Suppressor macrophage treated with lipopolysaccharide for 4 hours (primary cell): ENCODE data around the gene ATXN7L2.

Experiments used
- DNase-seq: peaks from one replicate; pipeline ENCODE4 v3.0.0-alpha.2; 2020

ATXN7L2 gene

DNA sequence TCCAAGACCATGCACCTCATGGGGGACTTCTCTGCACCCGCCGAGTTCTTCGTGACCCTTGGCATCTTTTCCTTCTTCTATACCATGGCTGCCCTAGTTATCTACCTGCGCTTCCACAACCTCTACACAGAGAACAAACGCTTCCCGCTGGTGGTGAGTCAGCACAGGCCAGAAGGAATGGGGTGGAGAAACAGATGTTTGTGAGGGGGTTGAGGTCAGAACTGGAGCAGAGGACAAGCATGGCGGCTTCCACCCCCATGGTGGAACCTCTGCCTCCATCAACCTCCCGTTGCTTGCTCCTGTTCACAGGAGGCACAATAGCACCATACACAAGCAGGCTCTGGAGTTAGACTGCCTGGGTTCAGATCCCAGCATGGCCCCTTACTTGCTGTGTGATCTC, 6.9 kb upstream of the ATXN7L2 start:
- DNase-seq, result no peak

DNA sequence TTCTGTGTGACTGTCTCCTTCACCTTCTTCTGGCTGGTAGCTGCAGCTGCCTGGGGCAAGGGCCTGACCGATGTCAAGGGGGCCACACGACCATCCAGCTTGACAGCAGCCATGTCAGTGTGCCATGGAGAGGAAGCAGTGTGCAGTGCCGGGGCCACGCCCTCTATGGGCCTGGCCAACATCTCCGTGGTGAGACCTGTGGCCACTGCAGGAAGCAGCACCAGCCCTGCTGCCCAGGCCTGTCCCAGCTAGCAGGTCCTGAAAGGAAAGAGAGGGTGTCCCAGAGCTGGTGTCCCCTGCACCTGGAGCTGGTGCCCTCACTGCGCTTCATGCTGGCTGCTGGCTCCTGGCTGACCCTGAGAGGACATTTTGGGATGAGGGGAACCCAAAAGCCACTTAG, 5.9 kb upstream of the ATXN7L2 start:
- DNase-seq, result no peak

DNA sequence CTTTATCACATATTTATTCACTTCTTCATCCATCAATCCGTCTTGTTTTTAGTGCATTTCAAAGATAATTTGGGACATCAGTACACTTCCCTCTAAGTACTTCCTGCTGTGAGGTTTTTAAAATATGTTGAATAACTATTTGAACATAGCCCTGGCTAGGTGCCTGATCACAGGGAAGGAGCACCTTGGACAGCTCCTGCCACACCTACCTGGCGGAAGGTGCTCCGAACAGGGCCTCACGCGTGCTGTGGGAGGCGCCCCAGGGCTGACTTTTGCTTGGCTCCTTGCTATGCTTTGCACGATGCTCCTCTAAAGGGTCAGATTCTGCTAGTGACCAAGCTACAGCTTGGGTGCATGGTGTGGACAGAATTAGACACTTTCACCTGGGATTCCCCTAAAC, 4.9 kb upstream of the ATXN7L2 start:
- DNase-seq, result no peak

DNA sequence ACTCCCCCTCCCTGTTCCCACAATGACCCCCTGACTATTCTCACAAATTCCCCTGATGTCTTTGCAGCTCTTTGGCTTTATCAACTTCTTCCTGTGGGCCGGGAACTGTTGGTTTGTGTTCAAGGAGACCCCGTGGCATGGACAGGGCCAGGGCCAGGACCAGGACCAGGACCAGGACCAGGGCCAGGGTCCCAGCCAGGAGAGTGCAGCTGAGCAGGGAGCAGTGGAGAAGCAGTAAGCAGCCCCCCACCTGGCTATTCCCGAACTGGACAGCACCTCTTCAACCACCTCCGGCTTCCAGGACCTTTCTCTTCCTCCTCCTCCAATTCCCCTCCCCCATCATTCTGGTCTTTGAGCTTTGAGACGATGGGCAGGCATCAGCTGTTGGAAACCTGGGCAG, 4.4 kb upstream of the ATXN7L2 start:
- no peak for DNase-seq

DNA sequence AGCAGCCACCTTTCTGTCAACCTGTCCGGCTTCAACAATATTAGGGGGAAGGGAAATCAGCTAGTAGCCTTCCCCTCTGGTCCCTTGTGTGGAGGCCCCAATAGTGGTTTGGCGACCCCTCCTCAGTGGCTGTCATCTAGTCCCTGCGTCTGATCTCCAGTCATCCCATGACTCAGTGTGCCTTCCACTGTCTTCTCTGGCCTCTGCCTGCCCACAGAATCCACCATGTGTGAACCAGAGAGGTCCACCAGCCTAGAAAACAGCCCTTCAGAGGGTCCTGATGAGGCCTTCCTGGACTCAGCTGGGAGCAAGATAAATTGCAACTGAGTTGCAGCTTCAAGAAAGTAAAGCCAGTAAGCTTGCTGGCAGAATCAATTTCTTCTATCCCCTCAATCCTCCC, 3.8 kb upstream of the ATXN7L2 start:
- no peak for DNase-seq

DNA sequence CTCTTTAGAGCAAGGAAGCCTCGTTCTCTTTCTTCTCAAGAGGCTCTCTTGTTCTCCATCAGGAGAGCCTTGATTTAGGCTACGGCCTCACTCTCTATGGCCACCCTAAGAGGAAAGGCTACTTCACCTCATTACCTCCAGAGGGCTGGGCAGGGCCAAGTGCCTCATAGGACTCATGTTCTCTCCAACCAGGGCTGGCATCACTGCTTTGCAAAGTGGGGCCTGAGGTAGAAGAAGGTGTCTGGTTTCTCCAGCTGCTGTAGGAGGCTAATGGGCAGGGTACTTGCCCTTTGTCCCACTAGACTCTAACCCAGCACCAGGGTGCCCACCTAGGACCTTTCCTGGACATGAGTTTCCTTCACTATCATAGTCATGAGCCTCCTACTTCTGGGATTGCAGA, 2.1 kb upstream of the ATXN7L2 start:
- DNase-seq, result no peak

DNA sequence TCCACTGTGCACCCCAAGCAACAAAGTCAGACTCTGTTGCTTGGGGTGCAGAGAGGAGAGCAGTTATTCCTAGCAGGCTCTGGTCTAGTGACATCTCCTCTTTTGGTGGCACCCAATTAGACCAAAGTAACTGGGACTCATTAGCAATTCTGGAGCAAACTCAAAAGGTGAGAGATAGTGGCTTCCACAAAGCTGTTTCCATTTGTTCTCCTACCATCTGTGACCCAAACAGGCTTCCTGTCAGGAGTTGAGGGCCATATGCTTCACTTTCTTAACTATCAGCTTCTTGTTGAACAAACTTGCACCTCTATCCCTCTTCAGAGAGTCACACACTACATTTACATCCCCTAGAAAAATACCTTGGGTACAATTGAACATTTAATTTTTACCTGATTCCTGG, 1.5 kb upstream of the ATXN7L2 start:
- DNase-seq, result no peak

DNA sequence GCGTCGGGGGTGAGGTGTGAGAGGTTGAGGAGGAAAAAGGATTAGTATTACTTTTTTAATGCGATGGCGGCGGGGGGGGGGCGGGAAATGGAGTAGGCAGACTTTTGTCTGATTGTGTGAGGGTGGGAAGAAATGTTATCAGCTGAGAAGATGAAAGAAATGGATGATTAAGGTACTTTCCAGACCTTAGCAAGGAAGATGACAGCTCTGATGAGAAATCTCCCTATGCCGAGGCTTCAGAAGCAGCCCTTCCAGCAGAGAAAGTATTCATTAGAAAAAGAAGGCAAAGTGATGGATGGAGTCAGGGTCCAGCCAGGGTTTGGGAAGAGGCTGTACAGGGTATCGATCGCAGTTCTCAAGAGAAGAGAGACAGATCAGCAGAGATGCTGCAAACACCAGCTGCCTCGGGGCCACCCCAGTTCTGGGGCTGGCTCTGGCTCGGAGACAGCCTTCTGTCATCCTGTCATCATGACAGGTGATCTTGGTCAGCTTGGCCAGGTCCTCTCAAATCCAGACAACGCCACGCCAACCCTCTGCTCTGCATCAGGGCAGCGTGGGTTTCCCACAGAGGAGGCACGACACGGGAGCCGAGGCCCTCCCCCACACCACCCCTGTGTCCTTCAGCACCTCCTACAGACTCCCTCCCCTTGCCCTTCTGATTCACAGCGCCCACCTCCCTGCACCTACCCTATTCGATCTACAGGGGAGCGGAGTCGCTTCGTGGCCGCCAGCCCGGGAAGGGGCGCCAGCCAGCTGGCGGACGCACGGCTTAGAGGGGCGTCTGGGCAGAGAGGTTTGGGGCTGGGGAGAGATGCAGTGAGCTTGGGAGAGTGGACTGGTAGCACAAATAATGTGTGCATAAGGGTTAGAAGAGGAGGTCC, 674 bp upstream of the ATXN7L2 start:
- no peak for DNase-seq

DNA sequence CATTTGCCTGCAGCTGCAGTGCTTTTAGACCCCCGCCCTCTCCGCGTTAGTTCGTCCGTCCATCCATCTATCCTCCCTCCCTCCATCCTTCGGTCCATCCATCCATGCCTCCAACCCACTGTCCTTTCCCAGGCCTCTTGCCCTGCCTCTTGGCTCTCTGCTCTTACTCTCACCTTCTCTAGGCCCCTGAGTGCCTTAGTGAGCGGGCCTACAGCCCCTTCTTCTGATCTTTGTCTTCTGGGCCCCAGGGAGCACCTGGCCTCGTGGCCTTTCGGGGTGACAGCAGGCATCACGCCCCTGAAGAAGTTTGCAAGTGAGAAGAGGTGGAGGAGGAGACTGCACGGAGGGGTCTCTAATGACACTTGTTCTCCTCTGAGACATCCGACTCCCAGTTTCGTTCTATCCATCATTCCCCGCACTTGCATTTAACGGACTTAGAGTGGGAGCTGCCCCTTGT, 842 bp downstream of the ATXN7L2 start:
- no peak for DNase-seq

DNA sequence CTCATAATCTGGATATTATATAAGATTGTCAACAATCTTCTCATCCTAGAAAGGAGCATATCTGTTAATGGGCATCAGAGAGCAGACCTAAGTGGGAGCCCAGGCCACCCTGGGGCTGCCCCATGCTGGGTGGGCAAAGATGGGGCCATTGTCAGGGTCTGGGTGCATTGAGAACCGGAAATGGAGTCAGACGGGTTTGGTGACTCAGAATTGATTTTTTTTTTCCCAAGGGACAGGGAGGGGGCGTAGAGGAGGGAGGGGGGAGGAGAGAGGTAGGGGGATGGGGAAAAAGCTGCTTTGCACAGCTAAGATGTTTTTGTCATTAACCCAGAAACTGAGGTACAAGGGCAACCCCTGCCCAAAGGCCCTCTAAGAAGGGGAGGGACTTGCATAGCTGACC, 1.3 kb downstream of the ATXN7L2 start:
- DNase-seq, result no peak

DNA sequence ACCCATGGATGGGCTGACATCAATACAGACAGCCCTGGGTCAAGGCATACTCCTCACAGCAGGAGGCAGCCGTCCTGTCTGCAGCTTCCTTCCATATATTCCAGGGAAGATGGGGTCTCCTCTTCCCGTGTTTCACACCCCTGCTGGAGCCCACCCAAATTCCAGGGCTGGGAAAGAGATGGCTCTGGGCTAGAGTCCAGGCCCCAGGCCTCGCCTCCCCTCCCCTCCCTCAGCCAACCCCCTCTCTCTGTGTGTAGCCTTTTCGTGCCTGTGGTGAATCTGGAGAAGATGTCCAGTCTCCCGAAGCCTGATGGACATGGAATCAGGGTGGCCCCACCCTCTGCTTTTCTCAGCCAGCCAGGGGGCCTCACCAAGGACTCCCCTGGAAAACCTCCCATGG, 3.6 kb downstream of the ATXN7L2 start:
- no peak for DNase-seq

DNA sequence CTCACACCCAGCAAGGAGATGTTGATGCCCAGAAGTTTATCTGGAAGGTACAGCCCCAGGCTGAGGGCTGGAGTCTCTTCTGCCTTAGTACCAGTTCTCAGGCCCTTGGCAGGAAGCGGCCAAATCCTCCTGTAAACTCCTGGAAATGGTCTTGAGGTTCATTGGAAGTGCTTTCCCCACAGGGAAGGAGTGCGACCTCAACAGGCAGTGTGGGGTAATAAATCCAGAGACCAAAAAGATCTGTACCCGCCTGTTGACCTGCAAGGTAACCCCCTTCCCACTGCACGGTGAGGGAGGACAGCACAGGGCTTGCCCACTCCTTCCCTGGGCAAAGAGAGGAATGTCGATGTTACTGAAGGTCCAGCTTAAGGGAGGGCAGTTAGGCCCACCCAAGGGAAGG, 4.5 kb downstream of the ATXN7L2 start:
- DNase-seq, result no peak

DNA sequence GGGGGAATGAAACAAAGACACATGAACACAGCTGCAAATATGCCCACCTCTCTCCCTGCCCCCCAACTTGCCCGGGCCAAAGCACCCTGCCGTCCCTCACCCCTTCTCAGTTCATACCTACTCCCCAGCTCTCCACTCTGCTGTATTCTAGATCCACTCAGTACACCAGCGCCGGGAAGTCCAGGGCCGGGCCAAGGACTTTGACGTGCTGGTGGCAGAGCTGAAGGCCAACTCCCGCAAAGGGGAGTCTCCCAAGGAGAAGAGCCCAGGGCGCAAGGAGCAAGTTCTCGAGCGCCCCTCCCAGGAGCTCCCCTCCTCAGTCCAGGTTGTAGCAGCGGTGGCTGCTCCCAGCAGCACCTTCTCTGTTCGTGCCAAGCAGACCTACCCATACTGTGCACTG, 5.0 kb downstream of the ATXN7L2 start:
- DNase-seq, result no peak

DNA sequence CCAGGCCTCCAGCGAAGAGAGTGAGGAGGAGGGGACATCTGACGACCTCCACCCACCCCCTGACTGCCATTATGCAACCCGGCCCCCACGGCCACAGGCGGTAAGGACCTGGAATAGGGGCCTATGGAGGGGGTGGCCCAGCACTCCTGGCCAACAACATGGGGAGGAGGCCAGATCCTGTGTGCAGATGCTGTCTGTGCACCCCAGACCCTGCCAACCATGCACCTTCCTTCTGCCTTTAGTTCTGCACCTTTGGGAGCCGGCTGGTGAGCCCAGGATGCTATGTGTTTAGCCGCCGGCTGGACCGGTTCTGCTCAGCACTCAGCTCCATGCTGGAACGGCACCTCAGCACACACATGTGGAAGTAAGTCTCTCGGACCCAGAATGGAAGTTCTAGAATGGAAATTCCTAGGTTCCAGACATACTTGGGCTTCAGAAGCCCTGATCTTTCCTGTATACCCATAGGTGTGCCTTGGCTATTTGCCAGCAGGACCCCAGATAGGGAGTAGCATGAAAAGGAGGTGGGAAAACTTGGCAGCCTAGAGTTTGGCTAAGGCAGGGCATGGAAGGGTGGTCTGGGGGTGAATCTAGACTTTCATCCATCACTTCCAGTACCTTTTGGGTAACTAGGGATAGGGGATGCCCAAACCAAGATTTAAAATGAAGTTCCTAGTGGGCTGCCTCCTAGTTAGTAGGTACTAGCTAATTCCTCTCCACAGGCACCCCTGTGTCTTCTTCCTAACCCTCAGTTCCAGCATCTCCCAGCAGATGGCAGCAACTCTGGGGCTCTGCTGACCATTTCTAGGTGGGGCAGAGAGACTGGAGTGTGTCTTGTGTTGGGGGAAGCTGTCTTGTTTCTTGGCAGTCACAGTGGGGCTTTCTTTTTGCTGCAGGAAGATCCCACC, 6.6 kb downstream of the ATXN7L2 start:
- peak; percentile 79 for DNase-seq

DNA sequence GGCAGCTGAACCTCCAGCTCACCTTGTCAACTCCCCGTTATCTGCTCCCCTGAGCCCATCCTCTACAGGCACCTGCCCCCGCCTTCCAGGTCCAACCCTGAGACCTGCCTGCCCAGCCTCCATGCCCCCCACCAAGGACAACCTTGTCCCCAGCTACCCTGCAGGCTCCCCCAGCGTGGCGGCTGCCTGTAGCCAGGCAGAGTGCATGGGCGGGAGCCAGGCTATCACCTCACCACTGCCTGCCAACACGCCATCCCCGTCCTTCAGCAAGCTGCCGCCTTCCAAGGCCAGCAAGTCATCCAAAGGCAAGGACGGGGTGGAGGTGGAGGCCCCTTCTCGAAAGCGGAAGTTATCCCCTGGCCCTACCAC, 7.2 kb downstream of the ATXN7L2 start:
- no peak for DNase-seq

DNA sequence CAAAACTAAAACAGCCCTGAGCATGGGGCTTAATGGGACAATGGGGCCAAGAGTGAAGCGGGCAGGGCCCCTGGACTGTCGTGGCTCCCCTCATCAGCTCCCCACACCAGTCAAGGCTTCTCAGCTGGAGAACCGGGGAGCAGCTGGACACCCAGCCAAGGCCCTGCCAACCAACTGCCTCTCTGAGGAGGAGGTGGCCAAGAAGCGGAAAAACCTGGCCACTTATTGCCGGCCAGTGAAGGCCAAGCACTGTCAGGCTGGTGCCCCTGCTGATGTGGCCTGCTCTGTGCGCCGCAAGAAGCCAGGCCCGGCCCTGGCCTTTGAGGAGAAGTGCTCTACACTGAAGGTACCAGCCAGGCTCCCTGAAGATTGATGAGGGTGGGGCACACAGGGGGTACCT, 7.7 kb downstream of the ATXN7L2 start:
- DNase-seq, result no peak

DNA sequence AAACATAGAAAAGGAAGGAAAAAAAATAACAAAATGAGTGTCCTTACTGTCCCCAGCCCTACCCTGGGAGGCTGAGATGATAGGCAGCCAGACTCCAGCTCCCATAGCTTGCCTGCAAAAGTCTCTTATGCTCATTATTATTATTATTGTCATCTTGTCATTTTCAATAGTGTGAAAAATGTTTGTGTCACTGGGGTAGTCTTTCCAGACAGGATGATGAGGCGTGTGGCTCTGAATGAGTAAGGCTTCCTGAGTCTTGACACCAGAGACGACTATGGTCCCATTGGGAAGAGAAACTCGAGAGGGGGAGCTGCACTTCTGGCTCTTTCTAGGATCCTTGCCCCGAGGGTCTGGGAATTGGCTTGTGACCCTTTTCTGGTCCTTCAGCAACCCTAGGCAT, 9.1 kb downstream of the ATXN7L2 start:
- DNase-seq, result no peak

DNA sequence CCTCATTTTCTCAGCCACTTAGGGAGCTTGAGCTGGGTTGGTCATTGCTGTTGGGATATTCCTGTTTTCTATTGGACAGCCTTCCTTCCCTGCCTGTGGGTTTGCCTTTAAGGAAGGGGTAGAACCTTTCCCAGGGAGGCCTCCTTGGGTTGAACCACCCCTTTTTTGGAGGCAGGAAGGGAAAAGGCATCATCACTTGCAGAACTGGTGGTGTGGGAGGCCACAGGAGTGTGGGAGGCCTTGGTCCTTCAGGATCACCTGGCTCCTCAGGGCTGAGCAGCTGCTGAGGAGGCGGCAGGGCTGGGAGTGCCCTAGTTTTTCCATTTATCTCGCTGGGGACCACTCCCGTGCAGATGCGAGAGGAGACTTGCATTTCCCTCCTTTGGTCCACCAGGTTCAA, 9.5 kb downstream of the ATXN7L2 start:
- DNase-seq, result no peak

DNA sequence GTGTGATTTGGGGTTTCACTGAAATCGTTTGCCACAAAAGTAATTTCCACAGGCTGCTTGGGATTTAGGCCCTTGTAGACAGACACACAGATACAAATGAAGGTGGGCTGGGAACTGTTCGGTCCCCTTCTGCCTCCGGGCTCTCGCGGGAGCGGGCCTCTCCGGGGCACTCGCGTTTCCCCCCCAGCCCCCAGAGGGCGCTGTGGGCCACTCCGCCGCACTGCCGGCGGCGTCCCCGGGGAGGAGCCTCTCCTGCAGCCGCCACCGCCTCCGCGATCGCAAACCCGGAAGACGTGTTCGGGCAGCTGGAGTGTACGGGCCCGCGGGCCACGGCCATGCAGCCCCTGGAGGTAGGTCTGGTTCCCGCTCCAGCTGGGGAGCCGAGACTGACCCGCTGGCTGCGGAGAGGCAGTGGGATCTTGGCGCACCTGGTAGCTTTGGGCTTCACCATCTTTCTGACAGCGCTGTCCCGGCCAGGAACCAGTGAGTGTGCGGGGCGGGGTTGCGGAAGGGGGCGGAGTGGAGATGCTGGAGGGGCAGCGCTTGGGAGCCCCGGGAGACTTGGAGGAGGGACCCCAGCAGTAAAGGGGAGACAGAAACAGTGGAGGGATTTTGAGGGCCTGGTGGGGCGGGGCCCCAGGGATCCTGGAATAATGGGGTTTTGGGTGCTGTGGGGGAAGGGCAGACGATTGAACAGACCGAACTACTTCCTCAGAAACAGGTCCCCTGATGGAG, 10.3 kb downstream of the ATXN7L2 start, which contains the start of gene CYB561D1:
TSS of gene CYB561D1 (plus strand) at position 290 of the 735 bp plus-strand sequence. CDS start at position 336, 46 bp downstream.
- DNase-seq, result peak; percentile 94

DNA sequence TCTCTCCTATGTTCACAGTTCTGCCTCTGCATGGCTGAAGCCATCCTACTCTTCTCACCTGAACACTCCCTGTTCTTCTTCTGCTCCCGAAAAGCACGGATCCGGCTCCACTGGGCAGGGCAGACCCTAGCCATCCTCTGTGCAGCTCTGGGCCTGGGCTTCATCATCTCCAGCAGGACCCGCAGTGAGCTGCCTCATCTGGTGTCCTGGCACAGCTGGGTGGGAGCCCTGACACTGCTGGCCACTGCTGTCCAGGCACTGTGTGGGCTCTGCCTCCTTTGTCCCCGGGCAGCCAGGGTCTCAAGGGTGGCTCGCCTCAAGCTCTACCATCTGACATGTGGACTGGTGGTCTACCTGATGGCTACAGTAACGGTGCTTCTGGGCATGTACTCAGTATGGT, 12.0 kb downstream of the ATXN7L2 start:
- DNase-seq, result no peak

DNA sequence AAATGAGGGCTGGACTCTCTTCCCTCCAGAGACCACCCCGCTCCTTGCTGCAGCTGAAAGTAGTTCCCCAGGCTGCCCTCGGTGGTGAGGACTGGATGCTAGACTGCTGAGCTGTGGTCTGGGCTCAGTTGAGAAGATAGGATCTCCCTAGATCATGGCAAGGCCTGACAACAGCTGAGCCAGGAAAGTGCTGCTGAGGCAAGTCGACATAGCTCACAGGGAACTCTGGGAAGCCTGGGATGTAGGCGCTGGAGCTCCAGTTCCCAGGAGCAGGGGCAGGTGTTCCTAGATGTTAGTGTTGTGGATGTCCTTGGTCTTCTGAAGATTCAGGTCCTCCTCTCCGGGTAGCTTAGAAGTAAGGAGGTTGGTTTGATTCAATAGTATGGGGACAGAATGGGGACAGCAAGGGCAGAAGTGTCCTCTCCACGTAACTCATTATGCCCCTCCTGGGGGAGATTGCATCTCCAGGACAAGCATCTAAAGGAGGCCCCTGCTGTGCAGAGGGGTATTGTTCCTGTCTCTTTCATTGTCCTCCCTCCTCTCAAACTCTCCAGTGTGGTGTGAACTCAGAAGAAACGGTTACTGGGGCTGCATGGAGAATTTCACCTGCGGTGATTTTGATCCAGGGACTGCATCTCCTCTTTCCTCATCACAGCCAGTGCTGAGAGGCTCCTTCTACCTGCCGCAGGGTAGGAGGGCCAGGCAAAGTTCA, 13.9 kb downstream of the ATXN7L2 start:
- DNase-seq, result no peak

DNA sequence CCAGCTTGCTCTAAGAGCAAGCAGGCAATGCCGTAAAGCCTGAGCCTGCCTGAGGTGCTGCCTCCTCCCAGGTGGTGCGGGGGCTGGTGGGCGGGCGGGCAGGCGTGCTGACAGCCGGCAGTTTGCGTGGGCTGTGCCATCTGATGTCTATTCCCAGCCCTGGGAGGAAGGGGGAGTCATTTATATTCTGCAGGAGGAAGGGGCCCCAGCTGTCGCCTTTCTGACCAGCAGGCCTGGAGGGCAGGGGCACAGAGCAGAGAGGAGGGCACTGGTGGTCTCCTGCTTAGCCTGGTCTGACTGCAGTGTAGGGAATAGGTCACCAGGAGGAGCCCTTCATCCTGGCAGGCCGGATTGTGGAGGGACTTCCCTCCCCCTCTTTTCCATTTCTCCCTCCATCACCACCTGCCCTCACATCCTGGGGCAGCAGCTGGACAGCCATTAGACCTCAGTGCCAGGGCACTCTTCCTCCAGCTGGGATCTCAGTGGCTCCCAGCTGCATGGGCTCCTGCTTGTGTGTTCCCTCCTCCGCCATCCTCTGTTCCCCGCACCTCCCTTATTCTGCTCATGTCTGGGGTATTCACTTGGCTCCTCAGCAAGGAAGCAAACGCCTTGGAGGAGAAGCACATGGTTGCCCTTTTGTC, 14.6 kb downstream of the ATXN7L2 start:
- no peak for DNase-seq
